CD4-positive, alpha-beta T cell treated with Interleukin-17A for 1 hour (primary cell): ENCODE measurements around the gene PRXL2C.

Experiments used
- DNase-seq: peaks from one replicate; pipeline ENCODE4 v3.0.0-alpha.2; 2020

Gene PRXL2C

DNA sequence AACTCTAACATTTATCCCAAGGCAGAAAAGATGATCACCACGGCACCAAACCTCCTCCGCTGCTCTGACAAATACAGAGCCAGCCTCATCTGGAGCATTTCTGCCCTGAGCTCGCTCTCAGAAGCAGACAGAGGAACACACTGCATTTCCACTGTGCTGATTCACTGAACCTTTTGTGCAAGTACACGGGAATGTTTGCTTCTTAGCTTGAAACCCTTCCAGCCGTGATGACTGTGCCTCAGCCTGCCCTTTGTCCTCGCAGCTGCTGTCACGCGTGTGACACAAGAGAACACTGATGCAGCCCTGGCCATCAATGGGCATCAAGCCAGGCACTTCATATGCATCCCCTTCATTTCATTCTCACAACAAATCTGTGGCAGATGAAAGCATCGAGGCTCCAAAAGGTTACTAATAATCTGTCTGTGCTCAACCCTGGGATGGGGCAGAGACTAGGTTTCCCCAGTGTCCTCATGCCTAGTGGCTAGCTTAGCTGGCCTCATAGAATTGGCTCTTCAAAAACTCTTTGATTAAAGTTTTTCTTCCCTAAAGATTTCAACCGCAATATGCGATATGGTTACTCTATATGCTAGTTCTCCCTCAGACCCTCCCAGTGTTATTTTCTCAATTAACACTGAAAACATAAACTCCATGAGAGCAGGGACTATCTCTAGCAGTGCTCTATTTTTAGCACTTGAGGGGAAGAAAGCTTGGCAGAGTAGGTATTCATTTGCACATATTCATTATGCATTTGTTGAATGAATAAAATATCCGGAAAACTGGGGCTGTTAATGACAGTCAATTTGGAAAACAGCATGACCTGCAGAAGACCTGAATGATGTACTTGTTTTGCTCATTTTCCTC is 42.8 kb downstream of the PRXL2C start:
- DNase-seq = no peak

GRCh38 chr9:96611302-96611701 is 43.8 kb downstream of the PRXL2C start:
- no peak for DNase-seq

DNA sequence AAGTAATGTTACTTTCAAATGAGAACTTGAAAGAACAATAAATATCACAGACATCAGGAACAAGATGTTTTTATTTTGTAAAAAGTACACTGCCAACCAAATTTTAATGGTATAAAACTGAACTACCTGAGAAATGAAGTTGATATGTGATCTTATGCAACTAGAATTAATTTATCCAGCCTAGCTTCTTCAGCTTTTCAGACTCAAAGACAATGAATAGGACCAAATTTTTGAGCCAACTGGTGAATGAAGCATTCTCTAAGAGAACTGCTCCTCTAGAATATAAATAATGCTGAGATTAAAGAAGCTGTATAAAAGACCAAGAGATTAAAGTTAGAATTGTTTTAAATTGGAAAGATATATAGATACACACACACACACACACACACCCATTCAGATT is 45.4 kb downstream of the PRXL2C start:
- no peak for DNase-seq

DNA sequence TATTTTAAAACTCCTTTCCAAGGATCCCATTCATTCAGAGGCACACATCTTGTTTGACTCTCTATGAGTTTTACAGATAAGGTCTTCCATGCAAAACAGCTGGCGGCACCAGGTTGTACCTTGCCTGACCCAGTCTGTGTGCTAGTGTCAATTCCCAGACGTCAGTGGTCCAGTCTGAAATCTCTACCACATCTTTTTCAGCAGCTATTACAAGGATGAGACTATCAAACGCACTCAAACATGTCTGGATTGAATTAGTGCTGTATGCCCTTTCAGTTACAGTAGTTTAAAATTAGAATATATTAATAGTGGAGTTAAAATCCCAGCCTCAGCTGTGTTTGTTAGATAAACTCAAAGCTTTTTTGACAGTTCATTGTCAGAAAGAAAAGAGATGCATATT is 47.1 kb downstream of the PRXL2C start:
- DNase-seq = no peak

DNA sequence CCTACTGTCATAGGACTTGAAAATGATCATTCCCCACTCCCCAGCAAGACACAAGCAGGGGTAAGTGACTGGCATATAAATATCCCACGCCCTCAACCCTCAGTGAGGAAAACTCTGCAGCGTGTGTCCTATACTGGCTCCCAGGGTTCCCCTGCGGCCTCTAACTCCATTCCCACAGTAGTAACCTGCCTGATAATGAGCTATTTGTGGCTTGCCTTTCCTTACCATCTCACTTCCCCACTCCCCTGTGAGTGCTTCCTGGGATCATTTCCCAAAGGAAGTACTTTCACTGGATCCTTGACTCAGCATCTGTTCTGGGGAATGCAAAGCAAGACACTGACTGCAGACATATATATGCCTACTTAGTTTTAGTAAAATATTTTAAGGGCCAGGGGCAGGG is 49.8 kb downstream of the PRXL2C start:
- no peak for DNase-seq

- DNase-seq = no peak
Measured at GRCh38 chr9:96604004-96604319, 51.2 kb downstream of the PRXL2C start.

DNA sequence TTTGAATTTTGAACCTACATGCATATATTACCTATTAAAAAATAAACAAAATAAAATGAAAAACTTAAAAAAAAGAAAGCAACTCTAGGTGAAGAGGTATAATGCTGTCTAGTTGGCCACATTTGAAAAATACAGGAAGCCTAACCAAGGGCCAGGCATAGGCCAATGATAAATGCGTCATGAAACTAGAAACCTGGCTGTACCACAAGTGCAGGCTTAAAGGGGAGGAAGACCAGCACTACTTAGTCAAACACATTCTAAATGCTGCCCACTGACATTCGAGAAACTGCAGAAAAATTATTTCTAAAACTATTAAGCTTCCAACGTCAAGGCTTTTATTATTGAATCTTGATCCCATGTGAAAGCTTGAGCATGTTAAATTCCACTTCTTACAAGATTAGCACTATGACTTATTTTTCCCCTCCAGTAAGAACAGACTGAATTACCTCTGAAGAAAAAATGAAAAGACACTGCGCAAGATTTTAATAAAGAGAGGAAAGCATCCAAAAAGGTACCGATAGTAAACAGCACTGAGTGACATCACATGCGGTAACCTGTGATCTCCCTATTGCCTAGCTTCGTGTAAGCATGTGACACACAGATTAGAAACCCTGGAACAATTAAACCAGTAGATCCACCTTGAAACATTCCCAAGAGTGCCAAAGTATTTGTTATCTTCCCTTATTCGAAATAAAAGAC is 51.7 kb downstream of the PRXL2C start:
- no peak for DNase-seq

DNA sequence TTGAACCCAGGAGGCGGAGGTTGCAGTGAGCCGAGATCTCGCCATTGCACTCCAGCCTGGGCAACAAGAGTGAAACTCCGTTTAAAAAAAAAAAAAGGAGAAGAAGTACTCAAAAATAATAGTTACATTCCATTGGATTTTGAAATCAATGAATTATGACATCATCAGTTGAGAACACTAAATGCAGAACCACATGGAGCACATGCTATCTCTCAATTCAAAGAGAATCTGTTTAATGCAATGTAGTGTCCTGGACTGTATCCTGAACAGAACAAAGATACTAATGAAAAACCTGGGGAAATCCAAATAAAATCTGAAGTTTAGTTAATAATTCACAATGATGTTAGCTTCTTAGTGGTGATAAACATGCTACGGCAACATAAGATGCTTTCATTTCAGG is 55.8 kb downstream of the PRXL2C start:
- DNase-seq = no peak

DNA sequence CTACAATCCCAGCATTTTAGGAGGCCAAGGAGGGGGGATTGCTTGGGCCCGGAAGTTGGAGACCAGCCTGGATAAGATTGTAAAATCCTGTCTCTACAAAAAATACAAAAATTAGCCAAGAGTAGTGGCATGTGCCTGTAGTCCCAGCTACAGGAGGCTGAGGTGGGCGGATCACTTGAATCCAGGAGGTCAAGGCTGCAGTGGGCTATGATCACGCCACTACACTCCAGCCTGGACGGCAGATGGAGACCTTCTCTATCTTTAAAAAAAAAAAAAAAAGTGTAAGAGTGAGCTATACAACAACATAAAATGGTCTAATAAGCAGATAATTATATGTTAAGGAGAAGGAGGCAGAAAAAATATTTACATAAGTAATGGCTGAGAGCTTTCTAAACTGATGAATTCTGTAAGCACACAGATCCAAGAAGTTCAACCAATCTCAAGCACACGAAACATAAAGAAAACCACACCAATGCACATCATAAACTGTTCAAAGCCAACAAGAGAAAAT is 58.5 kb downstream of the PRXL2C start:
- no peak for DNase-seq
